ENCODE results near the gene MAP1LC3A.

MAP1LC3A gene

GRCh38 chr20:34582221-34582620 is 23.7 kb downstream of the MAP1LC3A start:
- H3K4me3 ChIP-seq (ENCODE audit: low read depth, low read length), result no peak overlapping the region
- no peak for TF ChIP-seq CTCF (IDR thresholded peaks at IDR 0.05; ENCODE audit: low read depth, low read length)

GRCh38 chr20:34582911-34583310 is 24.4 kb downstream of the MAP1LC3A start:
- no peak for TF ChIP-seq CTCF (IDR thresholded peaks at IDR 0.05; ENCODE audit: low read depth, low read length)
- H3K4me3 ChIP-seq (ENCODE audit: low read depth, low read length), result no peak overlapping the region

- no peak for TF ChIP-seq CTCF (IDR thresholded peaks at IDR 0.05; ENCODE audit: low read depth, low read length)
These were observed 25.0 kb downstream of the MAP1LC3A start for GRCh38 chr20:34583544-34583943.

GRCh38 chr20:34585019-34585418 is 26.5 kb downstream of the MAP1LC3A start:
- no peak for TF ChIP-seq CTCF (IDR thresholded peaks at IDR 0.05; ENCODE audit: low read depth, low read length)
- no peak overlapping the region for H3K4me3 ChIP-seq (ENCODE audit: low read depth, low read length)

More at GRCh38 chr20:34583544-34583943, 25.0 kb downstream of the MAP1LC3A start:
- H3K4me3 ChIP-seq (ENCODE audit: low read depth, low read length), result no peak overlapping the region

GRCh38 chr20:34586488-34587163 is 28.1 kb downstream of the MAP1LC3A start:
- TF ChIP-seq CTCF (IDR thresholded peaks at IDR 0.05; ENCODE audit: low read depth, low read length), result no peak

GRCh38 chr20:34595377-34596184 is 37.1 kb downstream of the MAP1LC3A start:
- no peak for TF ChIP-seq CTCF (IDR thresholded peaks at IDR 0.05; ENCODE audit: low read depth, low read length)
- H3K4me3 ChIP-seq (ENCODE audit: low read depth, low read length), result no peak overlapping the region

More at GRCh38 chr20:34586488-34587163, 28.1 kb downstream of the MAP1LC3A start:
- H3K4me3 ChIP-seq (ENCODE audit: low read depth, low read length), result no peak overlapping the region
